Transverse colon (tissue), 4 donors: ENCODE results near the gene A1BG. TPM values are rescaled to one million over a fixed set of nuclear protein-coding genes. Genes with fewer than 3 reads are reported as not detected.

Experiments used
- DNase-seq: peaks from one replicate; pipeline ENCODE4 v3.0.0-alpha.2; 2019
- H3K27ac ChIP-seq, 4 donors: fragments of 200-600 bp; sonication (generic); 2 replicates each; pipeline ENCODE4 v1.5.1; 2016 to 2018; ENCODE audit warnings: inconsistent platforms in 4 of 4
- H3K27me3 ChIP-seq: fragments of 200-600 bp; sonication (generic); 2 replicates; pipeline ENCODE4 v1.5.1; 2017; ENCODE audit warnings: inconsistent platforms
- H3K36me3 ChIP-seq, 4 donors: fragments of 200-600 bp; sonication (generic); 2 replicates each; pipeline ENCODE4 v1.5.1; 2017 to 2019; ENCODE audit warnings: inconsistent platforms in 4 of 4
- H3K4me1 ChIP-seq, 4 donors: fragments of 200-600 bp; sonication (generic); 2 replicates each; pipeline ENCODE4 v1.5.1; 2017 to 2020; ENCODE audit warnings: inconsistent platforms in 4 of 4
- H3K4me3 ChIP-seq, 4 donors: fragments of 200-600 bp; sonication (generic); 1 replicate in 1 of 4; 2 replicates in 3 of 4; pipeline versions ENCODE4 v1.5.1 to v1.6.1; 2017 to 2019; ENCODE audit warnings: inconsistent platforms in 4 of 4
- H3K9me3 ChIP-seq, 2 donors: fragments of 200-600 bp; sonication (generic); 2 replicates each; pipeline ENCODE4 v1.5.1; 2017 to 2019; ENCODE audit warnings: inconsistent platforms in 2 of 2
- EP300 ChIP-seq: sonication (generic); formaldehyde crosslinking; IDR thresholded peaks from one replicate; pipeline ENCODE4 v1.6.1; 2017; ENCODE audit warnings: antibody characterized with exemption, low read depth
- POLR2A ChIP-seq: fragments of 450-650 bp; IDR thresholded peaks from one replicate; pipeline ENCODE4 v1.6.1; 2016; ENCODE audit warnings: antibody characterized with exemption, mild to moderate bottlenecking, moderate library complexity
- POLR2AphosphoS5 ChIP-seq, 3 donors: sonication (generic); formaldehyde crosslinking; IDR thresholded peaks; one replicate each; pipeline ENCODE4 v1.6.1; 2016; ENCODE audit warnings: antibody characterized with exemption in 3 of 3
- WGBS, 2 donors: methylation state at CpG; one replicate each; pipeline ENCODE4 v1.1.5; 2018; ENCODE audit warnings: low coverage in 1 of 2; 5-methylcytosine and 5-hydroxymethylcytosine counted together
- in situ Hi-C, 4 donors: fragments of 200-750 bp; cut with MboI; loops; one replicate each; pipeline versions ENCODE4 v1.15.0 to v1.15.1; 2017; ENCODE audit warnings: low sequenced_read_pairs in 3 of 4, low pct_ligation_motif_present in 1 of 4, low pct_unique_long_range_greater_than_20kb in 1 of 4
- intact Hi-C: fragments of 100-400 bp; cut with DNase I; formaldehyde crosslinking; loops from one replicate; pipeline ENCODE4 v1.15.1; 2023; ENCODE audit warnings: low total_unique reads
- total RNA-seq, 4 donors: library from RNA; depleted of rRNA; stranded (reverse); fragments of >200 nt; gene quantifications; one replicate each; pipeline ENCODE4 v1.1.0, GENCODE V29; 2016
- TF ChIP-seq, protein P1 (sequence below), 5 experiments: fragments of 200-600 bp in 3 of 5; fragments of 450-650 bp in 2 of 5; sonication (generic) in 3 of 5; IDR thresholded peaks; 1 replicate in 2 of 5; 2 replicates in 3 of 5; pipeline ENCODE4 v1.5.1; 2016 to 2017; ENCODE audit warnings: antibody characterized with exemption in 5 of 5, inconsistent platforms in 3 of 5, mild to moderate bottlenecking in 2 of 5, moderate library complexity in 1 of 5

A1BG gene
- total RNA-seq, 4 donors from 2014 or later: 0.60 to 25.1 (median 3.7) TPM; not detected in 1

DNA sequence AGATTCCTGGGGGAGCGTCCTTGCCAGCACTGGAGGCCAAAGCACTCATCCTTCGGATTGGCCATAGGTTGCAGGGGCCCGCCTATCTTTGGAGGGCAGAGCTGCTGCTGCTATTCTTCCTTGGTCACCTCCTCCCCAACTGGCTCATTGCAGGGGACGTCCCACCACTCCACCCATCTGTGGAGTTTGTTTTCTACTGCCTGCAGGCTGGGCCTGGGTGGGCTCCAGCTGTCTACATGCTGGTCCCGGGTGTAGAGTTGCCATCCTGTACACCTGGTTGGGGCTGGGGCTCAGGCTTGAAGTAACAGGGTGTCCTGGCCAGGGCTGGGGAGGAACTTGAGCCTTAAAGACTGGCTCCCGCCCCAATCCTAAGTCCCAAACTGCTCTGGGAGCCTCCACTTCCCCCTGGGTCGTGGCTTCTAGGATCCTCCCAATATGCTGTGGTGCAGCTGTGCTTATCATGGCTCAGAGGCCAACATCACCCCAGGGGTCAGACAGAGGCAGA lies 44.3 kb upstream of the A1BG start:
- H3K36me3 ChIP-seq: peaks cover 0 to 20% (median 5%) of the 10 kb centered on the region in 4 donors
- H3K9me3 ChIP-seq: no peaks in the 10 kb centered on the region
- WGBS, 2 donors: 68% methylated on average over 7 of the region's 7 CpGs; no CpG with 5 or more reads in 1 of the 2 donors
- no peak for DNase-seq
- TF ChIP-seq, protein P1, sequence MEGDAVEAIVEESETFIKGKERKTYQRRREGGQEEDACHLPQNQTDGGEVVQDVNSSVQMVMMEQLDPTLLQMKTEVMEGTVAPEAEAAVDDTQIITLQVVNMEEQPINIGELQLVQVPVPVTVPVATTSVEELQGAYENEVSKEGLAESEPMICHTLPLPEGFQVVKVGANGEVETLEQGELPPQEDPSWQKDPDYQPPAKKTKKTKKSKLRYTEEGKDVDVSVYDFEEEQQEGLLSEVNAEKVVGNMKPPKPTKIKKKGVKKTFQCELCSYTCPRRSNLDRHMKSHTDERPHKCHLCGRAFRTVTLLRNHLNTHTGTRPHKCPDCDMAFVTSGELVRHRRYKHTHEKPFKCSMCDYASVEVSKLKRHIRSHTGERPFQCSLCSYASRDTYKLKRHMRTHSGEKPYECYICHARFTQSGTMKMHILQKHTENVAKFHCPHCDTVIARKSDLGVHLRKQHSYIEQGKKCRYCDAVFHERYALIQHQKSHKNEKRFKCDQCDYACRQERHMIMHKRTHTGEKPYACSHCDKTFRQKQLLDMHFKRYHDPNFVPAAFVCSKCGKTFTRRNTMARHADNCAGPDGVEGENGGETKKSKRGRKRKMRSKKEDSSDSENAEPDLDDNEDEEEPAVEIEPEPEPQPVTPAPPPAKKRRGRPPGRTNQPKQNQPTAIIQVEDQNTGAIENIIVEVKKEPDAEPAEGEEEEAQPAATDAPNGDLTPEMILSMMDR (IDR thresholded peaks at IDR 0.05): no peak
- no peak for TF ChIP-seq POLR2AphosphoS5 (IDR thresholded peaks at IDR 0.05)
- no peak for TF ChIP-seq EP300
- TF ChIP-seq POLR2A: no peak
- no peak overlapping the region for H3K27ac ChIP-seq
- H3K4me3 ChIP-seq: no peak overlapping the region
- peaks cover 29% of the 10 kb centered on the region for H3K27me3 ChIP-seq
- intact Hi-C loops (no loop called here), in situ Hi-C loops (no loop called here)
- H3K4me1 ChIP-seq: peaks cover 6 to 30% (median 22%) of the 10 kb centered on the region in 4 donors

- in situ Hi-C loops (no loop called here), intact Hi-C loops (no loop called here)
- H3K36me3 ChIP-seq: peaks cover 0 to 26% (median 5%) of the 10 kb centered on the region in 4 donors
- peaks cover 6 to 27% (median 19%) of the 10 kb centered on the region in 4 donors for H3K4me1 ChIP-seq
- TF ChIP-seq POLR2AphosphoS5 (IDR thresholded peaks at IDR 0.05): no peak
- no peak for TF ChIP-seq EP300
- TF ChIP-seq POLR2A: no peak
- TF ChIP-seq, protein P1 (IDR thresholded peaks at IDR 0.05): no peak
- DNase-seq: no peak
- H3K27me3 ChIP-seq: peaks cover 29% of the 10 kb centered on the region
- 42 to 100% methylated on average over 1 to 47 of the region's 58 CpGs for WGBS, 2 donors
- H3K9me3 ChIP-seq: no peaks in the 10 kb centered on the region
- peak overlapping the region in 1 of 4 donors; percentile 14 for H3K4me3 ChIP-seq
- no peak overlapping the region for H3K27ac ChIP-seq
Measured at GRCh38 chr19:58396691-58397532, 43.6 kb upstream of the A1BG start.

DNA sequence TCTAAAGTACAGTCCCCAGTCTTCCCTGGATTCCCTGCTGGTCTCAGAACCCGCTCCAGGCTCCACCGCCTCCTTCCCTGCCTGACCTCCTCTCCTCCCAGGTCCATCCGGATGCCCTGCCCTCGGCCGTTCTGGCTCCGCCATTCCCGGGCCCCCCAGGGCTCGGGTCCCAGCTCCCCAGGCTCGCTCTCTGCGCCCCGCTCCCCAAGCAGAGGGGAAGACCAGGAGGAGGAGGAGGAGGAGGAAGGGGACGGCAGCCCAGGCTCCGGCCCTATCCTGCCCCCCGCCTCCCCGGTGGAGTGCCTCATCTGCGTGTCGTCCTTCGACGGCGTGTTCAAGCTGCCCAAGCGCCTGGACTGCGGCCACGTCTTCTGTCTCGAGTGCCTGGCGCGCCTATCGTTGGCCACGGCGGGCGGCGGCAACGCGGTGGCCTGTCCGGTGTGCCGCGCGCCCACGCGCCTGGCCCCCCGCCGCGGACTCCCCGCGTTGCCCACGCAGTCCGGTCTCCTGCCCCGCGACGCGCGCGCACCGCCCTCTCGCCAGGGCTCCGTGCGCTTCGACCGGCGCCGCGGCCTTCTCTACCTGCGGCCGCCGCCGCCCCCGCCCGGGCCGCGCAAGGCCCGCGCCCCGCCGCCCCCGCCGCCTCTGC lies 42.8 kb upstream of the A1BG start:
- Histone ChIP-seq H3K4me3 (peak overlapping the region in 1 of 4 donors; percentile 21), H3K27ac (no peak overlapping the region), H3K4me1 (peaks cover 6 to 22% (median 15%) of the 10 kb centered on the region in 4 donors), H3K27me3 (peaks cover 29% of the 10 kb centered on the region), H3K9me3 (no peaks in the 10 kb centered on the region), H3K36me3 (peaks cover 0 to 34% (median 5%) of the 10 kb centered on the region in 4 donors)
- in situ Hi-C loops: no loop called here
- intact Hi-C loops: no loop called here
- DNase-seq: no peak
- WGBS, 2 donors: 21% methylated on average over 23 of the region's 75 CpGs; no CpG with 5 or more reads in 1 of the 2 donors
- TF ChIP-seq EP300 (no peak), POLR2AphosphoS5 (IDR thresholded peaks at IDR 0.05) (no peak)
- TF ChIP-seq, protein P1 (IDR thresholded peaks at IDR 0.05): no peak
